Suprapubic skin (tissue), 4 donors: ENCODE measurements around the gene GGCT. TPM values are rescaled to one million over a fixed set of nuclear protein-coding genes. Genes with fewer than 3 reads are reported as not detected.
A peak's percentile ranks its signal among the peaks of the same experiment; 100 is the strongest.
"Not testable (repeated sequence)": the region's sequence is repeated elsewhere in the genome, so short reads cannot be mapped to it uniquely, and the experiment has no call there.

ENCODE experiments used
- DNase-seq, 2 donors: peaks; one replicate each; pipeline ENCODE4 v3.0.0-alpha.2; 2019; ENCODE audit warnings: low spot score in 2 of 2
- H3K27ac ChIP-seq: fragments of 200-600 bp; sonication (generic); one replicate; pipeline ENCODE4 v1.5.1; 2019
- H3K27me3 ChIP-seq: fragments of 200-600 bp; sonication (generic); one replicate; pipeline ENCODE4 v1.5.1; 2019
- H3K36me3 ChIP-seq: fragments of 200-600 bp; sonication (generic); one replicate; pipeline ENCODE4 v1.5.1; 2019
- H3K4me1 ChIP-seq: fragments of 200-600 bp; sonication (generic); one replicate; pipeline ENCODE4 v1.5.1; 2019
- H3K4me3 ChIP-seq: fragments of 200-600 bp; sonication (generic); one replicate; pipeline ENCODE4 v1.5.1; 2019; ENCODE audit warnings: mild to moderate bottlenecking
- H3K9me3 ChIP-seq: fragments of 200-600 bp; sonication (generic); one replicate; pipeline ENCODE4 v1.5.1; 2019
- CTCF ChIP-seq, 2 donors: fragments of 200-600 bp in 1 of 2; fragments of 450-650 bp in 1 of 2; sonication (generic) in 1 of 2; IDR thresholded peaks; one replicate each; pipeline ENCODE4 v1.5.1; 2016 to 2019; ENCODE audit warnings: antibody characterized with exemption in 2 of 2, mild to moderate bottlenecking in 1 of 2, moderate library complexity in 1 of 2
- EP300 ChIP-seq: sonication (generic); formaldehyde crosslinking; IDR thresholded peaks from one replicate; pipeline ENCODE4 v1.6.1; 2017; ENCODE audit warnings: antibody characterized with exemption
- POLR2A ChIP-seq, 2 donors: fragments of 450-650 bp; IDR thresholded peaks; one replicate each; pipeline ENCODE4 v1.6.1; 2017; ENCODE audit warnings: antibody characterized with exemption in 2 of 2, mild to moderate bottlenecking in 2 of 2, moderate library complexity in 2 of 2
- POLR2AphosphoS5 ChIP-seq, 3 donors: sonication (generic); formaldehyde crosslinking; IDR thresholded peaks; one replicate each; pipeline ENCODE4 v1.6.1; 2017; ENCODE audit warnings: antibody characterized with exemption in 3 of 3
- whole genome bisulfite sequencing: methylation state at CpG from one replicate; pipeline ENCODE4 v1.1.5; 2018; 5-methylcytosine and 5-hydroxymethylcytosine counted together
- total RNA-seq, 4 donors: library from RNA; depleted of rRNA; stranded (reverse); fragments of >200 nt; gene quantifications; one replicate each; pipeline ENCODE4 v1.1.0, GENCODE V29; 2016

The GGCT gene
- total RNA-seq, 4 donors from 2014 or later, result 13.7 to 76.1 (median 54.1) TPM

- 14% methylated on average over 6 of the region's 6 CpGs for WGBS
- peak overlapping the region; percentile 61 for H3K27ac ChIP-seq
- H3K9me3 ChIP-seq, result no peaks in the 10 kb centered on the region
- H3K27me3 ChIP-seq, result no peaks in the 10 kb centered on the region
- DNase-seq, result no peak
- H3K36me3 ChIP-seq, result peaks cover 4% of the 10 kb centered on the region
- H3K4me3 ChIP-seq, result no peak overlapping the region
- TF ChIP-seq POLR2AphosphoS5 (IDR thresholded peaks at IDR 0.05), result no peak
- TF ChIP-seq POLR2A (IDR thresholded peaks at IDR 0.05), result no peak
- no peak for TF ChIP-seq EP300
- peak; percentile 84 to 93 for TF ChIP-seq CTCF (IDR thresholded peaks at IDR 0.05)
- H3K4me1 ChIP-seq, result peaks cover 31% of the 10 kb centered on the region
These were observed 44.2 kb upstream of the GGCT start for GRCh38 chr7:30548845-30549244.

- no peaks in the 10 kb centered on the region for H3K9me3 ChIP-seq
- peaks cover 30% of the 10 kb centered on the region for H3K4me1 ChIP-seq
- WGBS, result 98% methylated on average over 4 of the region's 4 CpGs
- H3K4me3 ChIP-seq, result no peak overlapping the region
- no peak for DNase-seq
- no peak for TF ChIP-seq EP300
- H3K27me3 ChIP-seq, result no peaks in the 10 kb centered on the region
- H3K27ac ChIP-seq, result no peak overlapping the region
- H3K36me3 ChIP-seq, result peaks cover 4% of the 10 kb centered on the region
These were observed 42.0 kb upstream of the GGCT start for GRCh38 chr7:30546596-30546995.

- DNase-seq, result no peak
- 78% methylated on average over 5 of the region's 5 CpGs for WGBS
- Histone ChIP-seq H3K9me3 (no peaks in the 10 kb centered on the region), H3K4me1 (peaks cover 24% of the 10 kb centered on the region), H3K27me3 (no peaks in the 10 kb centered on the region), H3K4me3 (no peak overlapping the region), H3K27ac (no peak overlapping the region), H3K36me3 (peaks cover 4% of the 10 kb centered on the region)
- TF ChIP-seq CTCF (IDR thresholded peaks at IDR 0.05), result no peak
- TF ChIP-seq POLR2AphosphoS5 (IDR thresholded peaks at IDR 0.05), result no peak
- no peak for TF ChIP-seq POLR2A (IDR thresholded peaks at IDR 0.05)
- TF ChIP-seq EP300, result no peak
These were observed 41.3 kb upstream of the GGCT start for GRCh38 chr7:30545791-30546555.

- no peak for TF ChIP-seq EP300
- peaks cover 5% of the 10 kb centered on the region for H3K4me1 ChIP-seq
- WGBS, result 69% methylated on average over 6 of the region's 6 CpGs
- no peaks in the 10 kb centered on the region for H3K9me3 ChIP-seq
- H3K4me3 ChIP-seq, result no peak overlapping the region
- no peak for DNase-seq
- H3K27me3 ChIP-seq, result no peaks in the 10 kb centered on the region
- H3K36me3 ChIP-seq, result peaks cover 4% of the 10 kb centered on the region
- H3K27ac ChIP-seq, result no peak overlapping the region
These were observed 39.3 kb upstream of the GGCT start for GRCh38 chr7:30543813-30544525.

- not testable (repeated sequence) for H3K4me1 ChIP-seq, H3K36me3 ChIP-seq, H3K4me3 ChIP-seq, H3K27me3 ChIP-seq, H3K27ac ChIP-seq, H3K9me3 ChIP-seq, DNase-seq
- 97% methylated on average over 4 of the region's 4 CpGs for WGBS
These were observed 38.5 kb upstream of the GGCT start for GRCh38 chr7:30543115-30543514.

GRCh38 chr7:30533886-30534285 lies 29.3 kb upstream of the GGCT start:
- Histone ChIP-seq H3K27me3 (no peaks in the 10 kb centered on the region), H3K4me1 (no peaks in the 10 kb centered on the region), H3K4me3 (no peak overlapping the region), H3K27ac (no peak overlapping the region), H3K36me3 (no peaks in the 10 kb centered on the region), H3K9me3 (no peaks in the 10 kb centered on the region)
- TF ChIP-seq POLR2A (IDR thresholded peaks at IDR 0.05) (no peak), EP300 (no peak), POLR2AphosphoS5 (IDR thresholded peaks at IDR 0.05) (no peak), CTCF (IDR thresholded peaks at IDR 0.05) (no peak)
- no peak for DNase-seq
- 69% methylated on average over 5 of the region's 5 CpGs for WGBS
